ENCODE data around the gene RILPL2. TPM values are rescaled to one million over a fixed set of nuclear protein-coding genes. Genes with fewer than 3 reads are reported as not detected.

RILPL2 gene
- total and polyA plus RNA-seq, 2 of the 13 experiments (the other 11 are each of a cell fraction or from before 2014, with no cell fraction given): 2.7 to 8.1 TPM

GRCh38 chr12:123457980-123458779, 21.7 kb upstream of the RILPL2 start, which contains the start of gene SNRNP35 (continued):
- TF ChIP-seq ZNF142 (CRISPR knock-in tag; IDR thresholded peaks at IDR 0.05) (peak; percentile 75), BORCS8-MEF2B (CRISPR knock-in tag; IDR thresholded peaks at IDR 0.05) (peak; percentile 70; the same call in 1 of the 2 replicates), PAXIP1 (CRISPR knock-in tag; conservative IDR thresholded peaks at IDR 0.05) (peak; percentile 36), TEAD3 (CRISPR knock-in tag; optimal IDR thresholded peaks at IDR 0.05; ENCODE audit: borderline replicate concordance) (peak; percentile 66), ZNF720 (CRISPR knock-in tag; IDR thresholded peaks at IDR 0.05) (0 out of 2 replicates have a peak, but pooled peaks have one; percentile 42), ZSCAN30 (CRISPR knock-in tag; IDR thresholded peaks at IDR 0.05) (no peak), ZNF17 (CRISPR knock-in tag; IDR thresholded peaks at IDR 0.05) (no peak), TBX2 (CRISPR knock-in tag; IDR thresholded peaks at IDR 0.05; ENCODE audit: borderline replicate concordance) (peak; percentile 78), ELF4 (CRISPR knock-in tag; IDR thresholded peaks at IDR 0.05; ENCODE audit: borderline replicate concordance) (0 out of 2 replicates have a peak, but pooled peaks have one; percentile 34), IKZF4 (CRISPR knock-in tag; IDR thresholded peaks at IDR 0.05; ENCODE audit: borderline replicate concordance, low read depth, not compliant biosample characterization) (peak; percentile 62), HES4 (CRISPR knock-in tag; IDR thresholded peaks at IDR 0.05; ENCODE audit: borderline replicate concordance) (peak; percentile 40), XRCC5 (optimal IDR thresholded peaks at IDR 0.05; ENCODE audit: low read length) (peak; percentile 70), KLF16 (CRISPR knock-in tag; IDR thresholded peaks at IDR 0.05) (peak in 1 of 2 experiments; percentile 79; a peak in 2 of 4 replicates), TIGD3 (CRISPR knock-in tag; IDR thresholded peaks at IDR 0.05; ENCODE audit: borderline replicate concordance) (no peak), REL (CRISPR knock-in tag; conservative IDR thresholded peaks at IDR 0.05) (peak; percentile 74; the same call in 1 of the 2 replicates), ZBTB43 (CRISPR knock-in tag; conservative IDR thresholded peaks at IDR 0.05) (no peak)

All from HepG2 (cell line).